Left renal cortex interstitium (tissue), 4 donors: ENCODE results near the gene MST1. TPM values are rescaled to one million over a fixed set of nuclear protein-coding genes. Genes with fewer than 3 reads are reported as not detected.

ENCODE experiments used
- DNase-seq, 4 donors: peaks; one replicate each; pipeline ENCODE4 v3.0.0-alpha.2; 2013; ENCODE audit warnings: low read depth in 4 of 4, low spot score in 2 of 4, missing footprints in 1 of 4
- polyA plus RNA-seq, 4 donors: library from polyadenylated mRNA; unstranded; fragments of 120-200 nt; gene quantifications; one replicate each; pipeline ENCODE4 v1.2.1, GENCODE V29; 2013; ENCODE audit not compliant: insufficient read length in 4 of 4

MST1 gene
- polyA plus RNA-seq, 4 donors, result 107 to 397 (median 172) TPM

GRCh38 chr3:49719214-49719884, 30.1 kb upstream of the MST1 start, which contains the start of gene AMIGO3:
TSS of gene AMIGO3 (minus strand) at chr3:49719684. CDS start at chr3:49719465, 219 bp downstream.
- DNase-seq, result peak; percentile 74 to 86 (median 82)

GRCh38 chr3:49718858-49719213, 29.6 kb upstream of the MST1 start:
- DNase-seq, result no peak

GRCh38 chr3:49717959-49718857, 28.9 kb upstream of the MST1 start:
- DNase-seq, result no peak

- DNase-seq, result no peak
These were observed 28.1 kb upstream of the MST1 start for GRCh38 chr3:49717211-49717958.

- DNase-seq, result no peak
These were observed 27.5 kb upstream of the MST1 start for GRCh38 chr3:49716691-49717210.

GRCh38 chr3:49716169-49716568, 26.9 kb upstream of the MST1 start:
- DNase-seq, result no peak

GRCh38 chr3:49715611-49716121, 26.4 kb upstream of the MST1 start:
- no peak for DNase-seq

GRCh38 chr3:49714728-49715550, 25.7 kb upstream of the MST1 start:
- no peak for DNase-seq

GRCh38 chr3:49713336-49714105, 24.2 kb upstream of the MST1 start:
- no peak for DNase-seq

GRCh38 chr3:49712631-49713317, 23.5 kb upstream of the MST1 start:
- DNase-seq, result no peak

GRCh38 chr3:49712166-49712565, 22.9 kb upstream of the MST1 start:
- no peak for DNase-seq

- DNase-seq, result no peak
These were observed 22.2 kb upstream of the MST1 start for GRCh38 chr3:49711489-49711888.

- DNase-seq, result no peak
These were observed 20.6 kb upstream of the MST1 start for GRCh38 chr3:49709852-49710251.

GRCh38 chr3:49707113-49707480, 17.8 kb upstream of the MST1 start:
- DNase-seq, result no peak

GRCh38 chr3:49706456-49707112, 17.3 kb upstream of the MST1 start:
- DNase-seq, result no peak

- no peak for DNase-seq
These were observed 16.2 kb upstream of the MST1 start for GRCh38 chr3:49705390-49705960.

GRCh38 chr3:49704629-49705028, 15.4 kb upstream of the MST1 start:
- no peak for DNase-seq

- no peak for DNase-seq
These were observed 14.7 kb upstream of the MST1 start for GRCh38 chr3:49703956-49704355.
